Suprapubic skin (tissue), 4 donors: Measurements from ENCODE around the gene DRD4. TPM values are rescaled to one million over a fixed set of nuclear protein-coding genes. Genes with fewer than 3 reads are reported as not detected.

ENCODE experiments used
- DNase-seq, 2 donors: peaks; one replicate each; pipeline ENCODE4 v3.0.0-alpha.2; 2019; ENCODE audit warnings: low spot score in 2 of 2
- H3K27ac ChIP-seq: fragments of 200-600 bp; sonication (generic); one replicate; pipeline ENCODE4 v1.5.1; 2019
- H3K27me3 ChIP-seq: fragments of 200-600 bp; sonication (generic); one replicate; pipeline ENCODE4 v1.5.1; 2019
- H3K36me3 ChIP-seq: fragments of 200-600 bp; sonication (generic); one replicate; pipeline ENCODE4 v1.5.1; 2019
- H3K4me1 ChIP-seq: fragments of 200-600 bp; sonication (generic); one replicate; pipeline ENCODE4 v1.5.1; 2019
- H3K4me3 ChIP-seq: fragments of 200-600 bp; sonication (generic); one replicate; pipeline ENCODE4 v1.5.1; 2019; ENCODE audit warnings: mild to moderate bottlenecking
- H3K9me3 ChIP-seq: fragments of 200-600 bp; sonication (generic); one replicate; pipeline ENCODE4 v1.5.1; 2019
- CTCF ChIP-seq, 2 donors: fragments of 200-600 bp in 1 of 2; fragments of 450-650 bp in 1 of 2; sonication (generic) in 1 of 2; IDR thresholded peaks; one replicate each; pipeline ENCODE4 v1.5.1; 2016 to 2019; ENCODE audit warnings: antibody characterized with exemption in 2 of 2, mild to moderate bottlenecking in 1 of 2, moderate library complexity in 1 of 2
- EP300 ChIP-seq: sonication (generic); formaldehyde crosslinking; IDR thresholded peaks from one replicate; pipeline ENCODE4 v1.6.1; 2017; ENCODE audit warnings: antibody characterized with exemption
- POLR2A ChIP-seq, 2 donors: fragments of 450-650 bp; IDR thresholded peaks; one replicate each; pipeline ENCODE4 v1.6.1; 2017; ENCODE audit warnings: antibody characterized with exemption in 2 of 2, mild to moderate bottlenecking in 2 of 2, moderate library complexity in 2 of 2
- POLR2AphosphoS5 ChIP-seq, 3 donors: sonication (generic); formaldehyde crosslinking; IDR thresholded peaks; one replicate each; pipeline ENCODE4 v1.6.1; 2017; ENCODE audit warnings: antibody characterized with exemption in 3 of 3
- whole genome bisulfite sequencing: methylation state at CpG from one replicate; pipeline ENCODE4 v1.1.5; 2018; 5-methylcytosine and 5-hydroxymethylcytosine counted together
- total RNA-seq, 4 donors: library from RNA; depleted of rRNA; stranded (reverse); fragments of >200 nt; gene quantifications; one replicate each; pipeline ENCODE4 v1.1.0, GENCODE V29; 2016

The DRD4 gene
- total RNA-seq, 4 donors from 2014 or later, result 0.97 to 1.2 TPM; not detected in 2

- Histone ChIP-seq H3K4me1 (peaks cover 20% of the 10 kb centered on the region), H3K27ac (no peak overlapping the region), H3K4me3 (no peak overlapping the region), H3K27me3 (peaks cover 2% of the 10 kb centered on the region), H3K9me3 (no peaks in the 10 kb centered on the region), H3K36me3 (no peaks in the 10 kb centered on the region)
- no peak for DNase-seq
- 82% methylated on average over 3 of the region's 24 CpGs for WGBS
- TF ChIP-seq CTCF (IDR thresholded peaks at IDR 0.05) (no peak), EP300 (no peak), POLR2AphosphoS5 (IDR thresholded peaks at IDR 0.05) (no peak), POLR2A (IDR thresholded peaks at IDR 0.05) (no peak)
Observed at GRCh38 chr11:618856-619627, 18.0 kb upstream of the DRD4 start.

- no peaks in the 10 kb centered on the region for H3K36me3 ChIP-seq
Observed at GRCh38 chr11:619628-620050, 17.4 kb upstream of the DRD4 start.

GRCh38 chr11:620201-620600, 16.9 kb upstream of the DRD4 start:
- TF ChIP-seq CTCF (IDR thresholded peaks at IDR 0.05) (no peak), POLR2A (IDR thresholded peaks at IDR 0.05) (no peak), POLR2AphosphoS5 (IDR thresholded peaks at IDR 0.05) (no peak), EP300 (no peak)
- H3K9me3 ChIP-seq, result no peaks in the 10 kb centered on the region
- no peak overlapping the region for H3K4me3 ChIP-seq
- H3K36me3 ChIP-seq, result no peaks in the 10 kb centered on the region
- 91% methylated on average over 9 of the region's 13 CpGs for WGBS
- peaks cover 12% of the 10 kb centered on the region for H3K27me3 ChIP-seq
- no peak for DNase-seq
- H3K27ac ChIP-seq, result no peak overlapping the region
- peaks cover 8% of the 10 kb centered on the region for H3K4me1 ChIP-seq

More at GRCh38 chr11:619628-620050, 17.4 kb upstream of the DRD4 start:
- DNase-seq, result peak in 1 of 2 donors; percentile 68
- Histone ChIP-seq H3K4me3 (no peak overlapping the region), H3K9me3 (no peaks in the 10 kb centered on the region), H3K27ac (no peak overlapping the region), H3K4me1 (peaks cover 14% of the 10 kb centered on the region), H3K27me3 (peaks cover 7% of the 10 kb centered on the region)
- no peak for TF ChIP-seq CTCF (IDR thresholded peaks at IDR 0.05)
- no peak for TF ChIP-seq POLR2AphosphoS5 (IDR thresholded peaks at IDR 0.05)
- TF ChIP-seq POLR2A (IDR thresholded peaks at IDR 0.05), result no peak
- TF ChIP-seq EP300, result no peak
- 97% methylated on average over 6 of the region's 22 CpGs for WGBS

- Histone ChIP-seq H3K9me3 (no peaks in the 10 kb centered on the region), H3K27ac (no peak overlapping the region), H3K36me3 (no peaks in the 10 kb centered on the region), H3K4me1 (peaks cover 3% of the 10 kb centered on the region), H3K4me3 (no peak overlapping the region), H3K27me3 (peaks cover 22% of the 10 kb centered on the region)
- 75% methylated on average over 31 of the region's 45 CpGs for WGBS
- peak in 1 of 2 donors; percentile 71 for DNase-seq
- TF ChIP-seq POLR2A (IDR thresholded peaks at IDR 0.05) (no peak), POLR2AphosphoS5 (IDR thresholded peaks at IDR 0.05) (no peak), EP300 (no peak), CTCF (IDR thresholded peaks at IDR 0.05) (no peak)
Observed at GRCh38 chr11:620935-621814, 15.9 kb upstream of the DRD4 start.

GRCh38 chr11:621838-622237, 15.2 kb upstream of the DRD4 start:
- Histone ChIP-seq H3K4me3 (no peak overlapping the region), H3K4me1 (peaks cover 5% of the 10 kb centered on the region), H3K27ac (no peak overlapping the region), H3K36me3 (no peaks in the 10 kb centered on the region), H3K9me3 (no peaks in the 10 kb centered on the region), H3K27me3 (peaks cover 28% of the 10 kb centered on the region)
- 88% methylated on average over 24 of the region's 27 CpGs for WGBS
- DNase-seq, result no peak
- TF ChIP-seq EP300 (no peak), POLR2AphosphoS5 (IDR thresholded peaks at IDR 0.05) (no peak), POLR2A (IDR thresholded peaks at IDR 0.05) (no peak), CTCF (IDR thresholded peaks at IDR 0.05) (no peak)
